ENCODE results near the gene MICAL3.

DNA sequence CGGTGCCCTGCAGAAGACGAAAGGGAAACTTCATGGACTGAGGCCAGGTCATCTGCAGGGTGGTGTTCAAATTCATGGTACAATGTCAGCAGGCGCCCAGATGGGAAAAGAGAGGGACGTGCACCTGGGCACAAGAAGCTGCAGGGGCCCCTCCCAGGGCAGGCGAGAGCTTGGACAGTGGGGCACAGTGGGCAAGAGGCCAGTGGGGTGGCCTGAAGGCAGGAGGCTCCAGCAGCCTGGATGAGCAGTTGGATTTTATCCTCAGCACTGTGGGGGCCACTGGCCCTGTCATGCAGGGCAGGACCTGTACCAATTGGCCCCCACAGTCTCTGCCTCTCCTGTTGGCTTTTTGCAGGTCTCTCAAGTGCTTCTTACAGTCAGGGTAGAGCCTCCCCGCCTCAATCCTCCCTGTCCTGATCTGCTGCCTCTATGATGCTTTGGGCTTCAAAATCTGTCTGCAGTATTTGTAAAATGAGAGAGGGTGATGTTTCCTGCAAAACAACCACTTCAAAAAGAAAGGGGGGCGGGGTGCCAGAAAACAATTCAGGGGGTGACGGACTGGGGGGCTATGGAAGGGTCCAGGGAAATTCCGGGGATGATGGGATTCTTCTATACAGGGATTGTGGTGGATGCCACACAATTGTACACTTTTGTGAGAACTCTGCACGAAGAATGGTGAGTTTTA is 248.4 kb downstream of the MICAL3 start:
- no peak for TF ChIP-seq FOXM1 (IDR thresholded peaks at IDR 0.05; ENCODE audit: low read depth)
- no peak for TF ChIP-seq YY1 (IDR thresholded peaks at IDR 0.05; ENCODE audit: low read depth)
- TF ChIP-seq, protein P1, sequence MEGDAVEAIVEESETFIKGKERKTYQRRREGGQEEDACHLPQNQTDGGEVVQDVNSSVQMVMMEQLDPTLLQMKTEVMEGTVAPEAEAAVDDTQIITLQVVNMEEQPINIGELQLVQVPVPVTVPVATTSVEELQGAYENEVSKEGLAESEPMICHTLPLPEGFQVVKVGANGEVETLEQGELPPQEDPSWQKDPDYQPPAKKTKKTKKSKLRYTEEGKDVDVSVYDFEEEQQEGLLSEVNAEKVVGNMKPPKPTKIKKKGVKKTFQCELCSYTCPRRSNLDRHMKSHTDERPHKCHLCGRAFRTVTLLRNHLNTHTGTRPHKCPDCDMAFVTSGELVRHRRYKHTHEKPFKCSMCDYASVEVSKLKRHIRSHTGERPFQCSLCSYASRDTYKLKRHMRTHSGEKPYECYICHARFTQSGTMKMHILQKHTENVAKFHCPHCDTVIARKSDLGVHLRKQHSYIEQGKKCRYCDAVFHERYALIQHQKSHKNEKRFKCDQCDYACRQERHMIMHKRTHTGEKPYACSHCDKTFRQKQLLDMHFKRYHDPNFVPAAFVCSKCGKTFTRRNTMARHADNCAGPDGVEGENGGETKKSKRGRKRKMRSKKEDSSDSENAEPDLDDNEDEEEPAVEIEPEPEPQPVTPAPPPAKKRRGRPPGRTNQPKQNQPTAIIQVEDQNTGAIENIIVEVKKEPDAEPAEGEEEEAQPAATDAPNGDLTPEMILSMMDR (IDR thresholded peaks at IDR 0.05), result no peak
- no peak for TF ChIP-seq JUND (IDR thresholded peaks at IDR 0.05)
